MG63 (cell line): ENCODE results near the gene PTPRB. TPM values are rescaled to one million over a fixed set of nuclear protein-coding genes. Genes with fewer than 3 reads are reported as not detected.

Experiments
- DNase-seq: peaks from one replicate; pipeline ENCODE4 v3.0.0-alpha.2; 2020
- H3K27me3 ChIP-seq: fragments of 250-450 bp; sonication (Bioruptor Pico); 2 replicates; pipeline ENCODE4 v1.5.1; 2020; ENCODE audit warnings: mild to moderate bottlenecking, moderate library complexity
- H3K36me3 ChIP-seq: fragments of 250-450 bp; sonication (Bioruptor Pico); 2 replicates; pipeline ENCODE4 v1.5.1; 2020; ENCODE audit warnings: mild to moderate bottlenecking, moderate library complexity
- H3K4me3 ChIP-seq: fragments of 250-450 bp; sonication (Bioruptor Pico); 2 replicates; pipeline ENCODE4 v1.5.1; 2020; ENCODE audit warnings: mild to moderate bottlenecking, moderate library complexity
- H3K9me3 ChIP-seq: fragments of 250-450 bp; sonication (Bioruptor Pico); 2 replicates; pipeline ENCODE4 v1.5.1; 2020; ENCODE audit warnings: mild to moderate bottlenecking, moderate library complexity
- total RNA-seq: library from RNA; depleted of rRNA; stranded (reverse); fragments of >200 nt; shearing (Covaris generic); gene quantifications from 2 replicates; pipeline ENCODE4 v1.2.3, GENCODE V29; 2014; ENCODE audit warnings: low replicate concordance

The PTPRB gene
- total RNA-seq, 1 experiment from 2014 or later: 1.1 TPM

DNA sequence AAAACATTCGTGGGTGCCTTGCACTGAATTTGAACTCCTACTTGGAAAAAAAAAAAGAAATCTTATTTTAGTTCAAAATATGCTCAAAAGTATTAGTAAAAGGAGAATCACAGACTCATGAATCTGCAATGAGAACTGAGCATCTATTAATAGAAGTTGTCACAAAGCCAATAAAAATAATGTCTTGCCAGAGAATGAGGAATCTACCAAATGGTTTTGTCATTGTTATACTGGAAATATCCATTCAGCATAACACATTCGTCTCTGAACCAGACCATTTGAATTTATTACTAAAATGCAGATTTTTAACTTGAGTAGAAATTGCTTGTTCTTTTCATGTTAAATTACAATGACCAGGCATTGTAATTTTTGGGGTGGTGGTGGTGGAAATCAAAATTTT lies 11.6 kb upstream of the PTPRB start:
- DNase-seq: no peak
- no peaks in the 10 kb centered on the region for H3K27me3 ChIP-seq
- no peaks in the 10 kb centered on the region for H3K36me3 ChIP-seq
- H3K4me3 ChIP-seq: no peak overlapping the region
- H3K9me3 ChIP-seq: no peaks in the 10 kb centered on the region

DNA sequence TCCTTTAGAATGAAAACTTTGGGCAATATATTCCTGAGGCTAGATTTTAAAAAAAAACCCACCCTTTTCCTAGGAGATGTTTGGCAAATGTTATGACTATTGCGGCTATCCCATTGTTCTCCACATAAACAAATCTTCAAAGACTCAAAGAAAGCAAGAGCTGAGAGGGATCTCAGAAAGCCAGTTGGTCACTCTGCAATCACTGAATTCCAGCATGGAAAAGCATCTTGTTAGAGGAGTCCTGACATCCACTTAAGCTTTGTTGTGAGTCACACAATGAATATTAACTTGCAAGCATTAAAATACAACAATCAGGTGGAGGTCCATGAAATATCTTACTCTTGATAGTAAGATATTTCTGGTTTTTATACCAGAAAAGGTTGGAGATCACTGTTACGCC lies 11.0 kb upstream of the PTPRB start:
- H3K36me3 ChIP-seq: no peaks in the 10 kb centered on the region
- DNase-seq: no peak
- H3K27me3 ChIP-seq: no peaks in the 10 kb centered on the region
- H3K4me3 ChIP-seq: no peak overlapping the region
- no peaks in the 10 kb centered on the region for H3K9me3 ChIP-seq

DNA sequence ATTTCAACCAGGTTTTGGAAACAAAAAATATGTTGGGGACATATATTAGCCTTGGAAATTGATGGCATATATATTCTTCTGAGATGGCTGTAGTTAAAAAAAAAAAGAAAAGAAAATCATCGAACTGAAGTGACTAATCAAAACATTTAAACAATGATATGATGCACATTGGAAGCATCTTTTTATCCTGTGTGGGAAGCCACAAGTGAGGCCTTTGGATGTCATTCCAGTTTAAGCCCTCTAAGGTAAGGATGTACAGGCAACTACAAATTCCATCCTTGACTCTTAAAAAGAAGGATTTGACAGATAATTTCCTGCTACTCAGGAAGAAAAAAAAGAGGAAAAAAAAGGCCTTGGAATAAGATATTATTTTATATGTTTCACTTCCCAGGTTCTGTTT lies 9.6 kb upstream of the PTPRB start:
- DNase-seq: no peak
- Histone ChIP-seq H3K27me3 (no peaks in the 10 kb centered on the region), H3K9me3 (no peaks in the 10 kb centered on the region), H3K4me3 (no peak overlapping the region), H3K36me3 (no peaks in the 10 kb centered on the region)

DNA sequence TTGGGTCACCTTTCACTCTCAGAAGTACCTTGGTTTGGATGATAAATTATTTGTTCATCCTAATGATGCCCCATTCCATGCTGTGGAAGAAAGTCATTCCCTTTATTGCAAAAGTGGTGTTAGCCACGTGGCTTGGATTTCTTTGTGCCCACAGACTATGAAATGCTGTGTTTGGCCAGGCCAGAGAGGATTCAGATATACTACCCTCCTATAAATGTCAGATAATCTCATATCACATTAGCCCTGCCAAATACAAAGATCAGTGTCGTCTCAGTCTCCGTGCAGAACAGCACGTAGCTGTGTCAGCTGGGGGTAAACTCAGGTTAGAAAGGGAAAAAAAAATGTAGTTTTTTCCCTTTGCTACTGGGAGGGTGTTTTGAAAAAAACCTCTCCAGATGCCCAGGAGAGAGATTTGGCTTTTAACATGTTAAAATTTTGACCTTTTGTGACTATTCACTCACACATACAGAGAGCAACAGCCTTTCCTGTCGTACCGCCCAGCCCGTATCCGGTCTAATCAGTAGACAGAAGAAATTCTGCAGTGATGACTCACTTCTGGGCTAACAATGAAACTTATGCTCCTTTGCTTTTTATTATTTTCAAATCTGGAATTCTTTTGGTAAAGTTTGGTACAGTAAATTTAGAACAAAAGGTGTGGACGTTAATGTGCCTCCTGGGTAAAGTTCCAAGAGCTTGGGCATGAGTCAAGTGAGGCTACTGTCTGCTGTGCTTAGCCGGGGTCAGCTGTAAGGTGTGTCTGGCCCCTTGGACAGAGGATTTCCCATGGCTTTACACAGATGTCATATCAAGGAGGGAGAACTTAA lies 8.5 kb upstream of the PTPRB start:
- DNase-seq: peak; percentile 86
- Histone ChIP-seq H3K27me3 (no peaks in the 10 kb centered on the region), H3K4me3 (no peak overlapping the region), H3K36me3 (no peaks in the 10 kb centered on the region), H3K9me3 (no peaks in the 10 kb centered on the region)

DNA sequence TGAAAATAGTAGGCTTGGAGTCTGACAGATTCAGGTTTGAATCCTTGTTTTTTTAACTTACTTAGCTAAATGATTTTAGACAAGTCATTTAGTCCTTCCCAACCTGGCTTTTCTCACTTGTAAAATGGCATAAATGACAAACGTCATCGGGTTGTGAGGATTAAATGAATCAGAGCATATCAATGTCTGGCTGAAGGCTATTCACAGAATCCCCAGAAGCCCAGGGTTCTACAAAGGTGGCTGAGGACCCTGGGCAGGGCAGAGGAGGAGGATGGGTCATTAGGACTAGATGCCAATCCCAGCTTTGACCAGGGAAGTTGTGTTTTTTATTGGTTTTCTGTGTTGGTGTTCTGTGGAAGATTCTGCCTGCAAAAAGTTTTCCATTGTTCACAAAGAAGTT lies 7.6 kb upstream of the PTPRB start:
- no peak overlapping the region for H3K4me3 ChIP-seq
- no peaks in the 10 kb centered on the region for H3K36me3 ChIP-seq
- no peak for DNase-seq
- H3K9me3 ChIP-seq: no peaks in the 10 kb centered on the region
- H3K27me3 ChIP-seq: no peaks in the 10 kb centered on the region

DNA sequence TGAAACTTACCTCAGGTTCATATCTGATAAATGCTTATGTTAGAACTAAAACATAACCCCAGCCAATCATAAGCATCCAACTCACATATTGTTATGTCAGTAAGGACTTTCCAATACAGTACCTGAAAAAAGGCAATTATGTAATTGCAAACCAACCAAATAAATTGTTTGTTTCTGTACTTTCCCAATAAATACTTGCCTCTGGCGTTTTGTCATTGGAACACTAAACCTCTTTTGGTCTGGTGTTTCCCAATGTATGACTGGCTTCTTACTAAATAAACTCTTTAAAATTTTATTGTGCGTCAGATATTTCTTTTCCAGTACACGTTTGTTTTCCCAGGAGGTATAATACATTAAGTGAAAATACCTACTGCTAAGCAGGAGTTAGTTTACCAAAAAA lies 6.7 kb upstream of the PTPRB start:
- H3K36me3 ChIP-seq: no peaks in the 10 kb centered on the region
- no peaks in the 10 kb centered on the region for H3K27me3 ChIP-seq
- H3K9me3 ChIP-seq: no peaks in the 10 kb centered on the region
- H3K4me3 ChIP-seq: no peak overlapping the region
- no peak for DNase-seq

DNA sequence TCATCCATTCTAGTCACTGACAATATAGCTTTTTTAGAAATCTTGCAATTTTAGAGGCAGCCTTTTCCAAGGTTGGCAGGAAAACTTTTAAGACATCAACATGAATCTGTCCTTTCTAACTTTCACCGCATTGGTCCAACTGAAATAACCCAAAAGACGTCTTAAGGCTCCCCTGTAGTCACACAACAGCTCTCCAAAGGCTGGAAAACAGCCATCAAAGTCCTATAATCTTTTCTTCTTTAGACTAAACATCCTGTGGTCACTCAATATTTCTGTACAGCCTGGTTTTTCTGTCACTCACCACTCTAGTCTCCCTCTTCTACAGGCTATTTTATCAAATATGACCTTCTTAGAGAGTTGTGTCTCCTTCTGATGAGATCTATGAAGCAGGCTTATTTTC lies 4.5 kb upstream of the PTPRB start:
- H3K4me3 ChIP-seq: no peak overlapping the region
- H3K36me3 ChIP-seq: no peaks in the 10 kb centered on the region
- H3K9me3 ChIP-seq: no peaks in the 10 kb centered on the region
- no peaks in the 10 kb centered on the region for H3K27me3 ChIP-seq
- DNase-seq: no peak

DNA sequence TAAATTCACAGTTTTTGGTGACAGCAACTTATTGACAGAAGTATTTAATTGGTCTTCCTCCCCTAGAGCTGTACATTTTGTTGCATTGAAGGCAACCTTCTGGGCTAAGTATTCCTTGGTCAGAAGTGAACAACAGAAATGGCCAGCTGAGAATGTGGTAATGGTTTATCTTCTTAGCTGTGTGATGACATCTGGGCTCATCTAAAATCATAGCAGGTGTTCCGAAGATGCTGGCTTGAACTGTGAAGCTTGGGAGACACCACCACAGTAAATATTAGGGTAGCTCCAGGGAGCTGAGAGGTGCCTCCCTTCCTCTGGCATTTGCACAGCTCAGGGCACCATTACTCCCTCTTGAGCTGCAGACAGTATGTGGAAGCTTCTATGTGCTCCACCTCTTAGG lies 3.7 kb upstream of the PTPRB start:
- no peak for DNase-seq
- no peaks in the 10 kb centered on the region for H3K36me3 ChIP-seq
- no peaks in the 10 kb centered on the region for H3K27me3 ChIP-seq
- no peaks in the 10 kb centered on the region for H3K9me3 ChIP-seq
- H3K4me3 ChIP-seq: no peak overlapping the region

DNA sequence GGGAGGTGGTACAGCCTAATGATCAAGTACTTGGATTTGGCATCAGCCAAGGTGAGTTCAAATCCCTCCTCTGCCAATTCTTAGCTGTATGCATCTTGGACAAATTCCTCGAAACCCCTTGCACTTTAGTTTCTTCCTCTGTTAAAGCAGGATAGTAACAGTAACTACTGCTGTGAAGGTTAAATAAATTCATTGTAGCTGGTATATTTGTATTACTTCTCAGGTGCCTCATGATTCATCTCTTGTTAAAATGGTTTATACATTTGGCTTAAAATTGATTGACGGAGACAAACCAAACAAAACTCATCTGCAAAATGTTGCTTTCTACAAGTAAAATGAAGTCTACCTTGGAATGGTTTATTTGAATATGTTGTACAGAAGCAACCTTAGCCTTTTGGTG lies 2.3 kb upstream of the PTPRB start:
- Histone ChIP-seq H3K36me3 (no peaks in the 10 kb centered on the region), H3K9me3 (no peaks in the 10 kb centered on the region), H3K27me3 (no peaks in the 10 kb centered on the region), H3K4me3 (no peak overlapping the region)
- no peak for DNase-seq

DNA sequence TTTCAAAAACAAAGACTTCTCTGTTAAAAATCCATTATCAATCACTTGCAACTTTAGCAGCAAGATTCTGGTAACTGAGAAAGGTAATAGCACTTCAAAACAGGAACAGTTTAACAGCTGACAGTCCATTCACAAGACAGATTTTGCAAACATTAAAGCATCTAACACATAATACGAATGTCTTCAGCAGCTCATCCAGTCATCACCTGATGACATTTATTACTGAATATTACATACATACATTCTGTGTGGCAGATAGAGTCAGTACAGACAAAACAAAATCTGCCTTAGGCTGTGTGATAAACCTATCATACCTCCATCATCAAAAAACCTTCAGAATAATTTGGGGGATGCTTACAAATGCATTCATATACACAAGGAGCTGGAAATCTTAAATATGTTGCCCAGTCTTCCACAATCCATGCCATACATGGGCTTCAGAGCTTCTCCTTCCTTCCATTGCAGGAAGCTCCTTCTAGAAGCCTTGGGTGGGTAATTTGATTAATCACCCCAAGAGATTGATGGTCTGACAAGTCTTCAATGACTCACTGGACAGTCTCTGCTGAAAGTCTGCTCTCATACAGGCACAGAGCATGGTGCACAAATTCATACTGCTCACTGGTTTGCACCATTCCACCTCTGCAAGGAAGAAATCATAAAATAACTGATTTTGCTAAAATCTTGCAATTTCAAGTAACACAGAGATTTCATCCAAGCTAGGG lies 1.6 kb upstream of the PTPRB start:
- no peaks in the 10 kb centered on the region for H3K9me3 ChIP-seq
- no peaks in the 10 kb centered on the region for H3K36me3 ChIP-seq
- H3K4me3 ChIP-seq: no peak overlapping the region
- no peak for DNase-seq
- no peaks in the 10 kb centered on the region for H3K27me3 ChIP-seq

DNA sequence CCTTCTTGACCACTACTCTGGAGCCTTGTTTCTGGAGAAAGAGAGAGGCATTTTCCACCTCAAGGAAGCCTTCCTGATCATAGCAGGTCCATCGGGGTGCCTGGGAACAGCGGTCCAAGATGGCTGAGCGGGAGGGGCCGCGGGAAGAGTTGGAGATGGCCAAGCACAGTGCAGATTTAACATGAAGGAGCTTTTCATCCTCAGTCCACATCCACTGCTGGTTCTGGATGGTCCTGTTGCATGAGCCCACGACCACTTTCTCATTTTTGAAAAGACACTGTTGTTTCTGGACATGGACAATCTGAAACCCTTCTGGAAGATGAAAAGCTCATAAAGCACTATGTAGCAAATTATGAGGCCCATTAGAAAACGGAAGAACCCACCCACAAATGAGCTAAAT lies 1.5 kb downstream of the PTPRB start:
- no peaks in the 10 kb centered on the region for H3K9me3 ChIP-seq
- no peaks in the 10 kb centered on the region for H3K36me3 ChIP-seq
- no peak for DNase-seq
- H3K27me3 ChIP-seq: no peaks in the 10 kb centered on the region
- no peak overlapping the region for H3K4me3 ChIP-seq

DNA sequence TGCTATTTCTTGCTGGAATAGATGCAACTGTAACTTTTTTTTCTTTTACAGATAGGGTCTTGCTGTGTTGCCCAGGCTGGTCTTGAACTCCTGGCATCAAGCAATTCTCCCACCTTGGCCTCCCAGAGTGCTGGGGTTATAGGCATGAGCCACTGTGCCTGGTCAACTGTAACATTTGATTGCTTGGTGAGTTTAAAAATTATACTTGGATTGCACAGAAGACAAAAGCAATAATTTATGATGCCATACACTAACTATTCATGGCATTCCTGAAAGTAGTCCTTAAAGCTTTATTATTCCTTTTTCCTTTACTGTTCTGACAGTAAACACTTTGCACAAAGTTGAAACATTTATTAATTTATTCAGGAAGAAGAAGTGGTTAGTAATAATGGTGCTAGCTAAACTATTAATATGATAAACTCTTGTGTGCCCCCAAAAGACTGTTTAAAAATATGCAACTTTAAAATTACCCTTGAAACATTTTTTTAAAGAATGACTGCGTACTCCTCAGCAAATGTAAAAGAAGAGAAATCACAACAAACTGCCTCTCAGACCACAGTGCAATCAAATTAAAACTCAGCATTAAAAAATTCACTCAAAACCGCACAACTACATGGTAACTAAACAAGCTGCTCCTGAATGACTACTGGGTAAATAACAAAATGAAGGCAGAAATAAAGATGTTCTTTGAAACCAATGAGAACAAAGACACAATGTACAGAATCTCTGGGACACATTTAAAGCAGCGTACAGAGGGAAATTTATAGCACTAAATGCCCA lies 8.3 kb downstream of the PTPRB start:
- no peak overlapping the region for H3K4me3 ChIP-seq
- DNase-seq: no peak
- no peaks in the 10 kb centered on the region for H3K27me3 ChIP-seq
- no peaks in the 10 kb centered on the region for H3K9me3 ChIP-seq
- H3K36me3 ChIP-seq: no peaks in the 10 kb centered on the region

DNA sequence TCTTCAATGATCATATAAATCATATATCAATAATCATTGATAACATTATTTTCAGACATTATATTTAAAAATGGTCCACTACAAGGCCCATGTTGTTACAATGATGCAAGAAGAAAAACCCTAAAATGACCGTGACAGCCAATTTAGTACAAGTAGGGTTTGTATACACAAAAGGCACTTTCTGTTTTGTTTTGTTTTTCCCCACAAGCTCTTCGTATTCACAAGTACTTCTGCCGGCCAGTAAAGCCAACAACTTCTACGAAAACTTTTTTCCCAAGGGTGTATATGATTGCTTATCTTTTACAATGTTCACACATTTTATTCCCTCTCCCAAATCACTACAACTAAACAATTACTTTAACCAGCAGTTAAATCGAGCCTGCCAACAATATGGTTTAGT lies 9.6 kb downstream of the PTPRB start:
- H3K36me3 ChIP-seq: no peaks in the 10 kb centered on the region
- H3K27me3 ChIP-seq: no peaks in the 10 kb centered on the region
- no peak overlapping the region; the same call in 1 of the 2 replicates for H3K4me3 ChIP-seq
- no peaks in the 10 kb centered on the region for H3K9me3 ChIP-seq
- no peak for DNase-seq

DNA sequence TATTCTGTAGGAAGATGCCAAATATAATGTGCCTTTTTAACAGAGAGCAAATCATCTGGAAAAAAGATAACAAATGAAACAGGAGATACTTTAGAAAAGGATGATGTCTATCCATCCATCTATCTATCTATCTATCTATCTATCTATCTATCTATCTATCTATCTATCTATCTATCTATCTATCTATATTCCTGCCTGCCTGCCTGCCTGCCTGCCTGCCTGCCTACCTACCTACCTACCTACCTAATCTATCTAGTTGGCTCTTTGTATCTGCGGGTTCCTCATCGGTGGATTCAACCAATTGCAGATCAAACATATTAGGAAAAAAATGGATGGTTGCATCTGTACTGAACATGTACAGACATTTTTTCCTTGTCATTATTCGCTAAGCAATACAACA lies 11.0 kb downstream of the PTPRB start:
- DNase-seq: no peak
- Histone ChIP-seq H3K36me3 (no peaks in the 10 kb centered on the region), H3K4me3 (no peak overlapping the region), H3K27me3 (no peaks in the 10 kb centered on the region), H3K9me3 (no peaks in the 10 kb centered on the region)

DNA sequence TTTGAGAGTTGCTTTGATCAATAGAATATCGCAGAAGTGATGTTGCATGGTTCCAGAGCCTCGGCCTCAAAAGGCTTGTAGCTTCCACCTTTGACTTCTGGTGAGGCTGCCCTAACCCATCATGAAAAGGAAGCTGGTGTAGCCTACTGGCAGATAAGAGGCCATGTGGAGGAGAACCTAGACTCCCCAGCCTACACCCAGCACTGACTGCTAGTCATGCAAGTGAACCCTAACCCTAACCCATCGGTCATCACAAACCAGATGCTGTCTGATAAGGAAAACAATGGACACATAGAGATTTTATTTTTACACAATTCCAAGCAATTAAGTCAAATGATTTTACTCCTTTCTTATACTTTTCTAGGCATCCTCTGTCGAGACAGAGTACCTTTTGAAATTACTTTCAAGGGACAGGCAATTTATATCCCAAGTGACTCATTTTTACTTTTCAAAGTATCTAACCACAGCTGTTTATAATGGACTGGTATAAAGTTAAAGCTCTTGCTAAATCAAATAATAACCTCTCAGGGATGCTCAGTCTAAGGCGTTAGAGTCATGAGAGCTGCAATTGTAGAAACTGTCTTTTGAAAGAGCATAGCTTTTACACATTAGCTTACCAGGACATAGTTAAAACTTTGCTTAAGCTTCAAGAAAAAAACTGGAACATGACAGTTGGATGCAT lies 17.6 kb downstream of the PTPRB start:
- Histone ChIP-seq H3K36me3 (no peaks in the 10 kb centered on the region), H3K9me3 (no peaks in the 10 kb centered on the region), H3K27me3 (no peaks in the 10 kb centered on the region), H3K4me3 (no peak overlapping the region)
- no peak for DNase-seq

DNA sequence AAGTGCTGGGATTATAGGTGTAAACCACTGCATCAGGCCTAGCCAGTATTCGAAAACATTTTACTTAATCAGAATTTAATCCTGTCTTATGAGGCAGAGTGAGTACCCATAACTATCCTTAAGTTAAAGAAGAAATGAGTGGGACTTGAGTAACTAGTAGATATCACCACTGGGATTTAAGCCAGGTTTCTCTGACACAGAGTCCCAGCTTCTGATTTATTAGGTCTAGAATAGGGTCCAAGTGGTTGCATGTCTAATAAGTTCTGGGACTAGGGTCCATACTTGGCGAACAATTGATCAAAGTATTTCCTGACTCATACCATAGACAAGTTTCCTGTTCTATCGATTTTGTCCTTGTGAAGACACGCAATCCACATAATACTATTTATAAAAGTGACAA lies 18.9 kb downstream of the PTPRB start:
- DNase-seq: no peak
- Histone ChIP-seq H3K36me3 (no peaks in the 10 kb centered on the region), H3K27me3 (no peaks in the 10 kb centered on the region), H3K4me3 (no peak overlapping the region), H3K9me3 (no peaks in the 10 kb centered on the region)

DNA sequence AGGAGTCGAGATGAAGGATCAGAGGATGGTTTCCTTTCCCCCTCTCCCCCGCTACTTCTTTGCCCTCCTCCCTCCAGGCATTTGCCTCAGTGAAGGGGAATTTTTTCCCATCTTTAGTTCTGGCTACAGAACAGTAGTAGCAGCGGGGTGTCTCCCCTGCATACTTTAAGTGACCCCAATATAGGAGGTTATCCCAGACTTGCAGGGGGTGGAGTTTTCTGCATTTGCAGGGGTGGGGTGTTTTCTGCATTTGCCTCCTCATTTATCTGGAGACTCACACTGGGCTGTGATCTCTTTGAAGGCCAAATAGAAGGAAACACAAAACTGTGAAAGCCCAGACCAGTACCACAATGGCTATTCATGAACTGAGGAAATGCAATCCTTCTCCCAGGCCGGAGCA lies 19.8 kb downstream of the PTPRB start:
- no peaks in the 10 kb centered on the region for H3K9me3 ChIP-seq
- DNase-seq: no peak
- no peaks in the 10 kb centered on the region for H3K36me3 ChIP-seq
- no peak overlapping the region for H3K4me3 ChIP-seq
- H3K27me3 ChIP-seq: no peaks in the 10 kb centered on the region
